ENCODE measurements around the gene KIAA0319L. TPM values are rescaled to one million over a fixed set of nuclear protein-coding genes. Genes with fewer than 3 reads are reported as not detected.

KIAA0319L gene
- total and polyA plus RNA-seq, 12 donors: 26.5 to 278 (median 76.8) TPM

- H3K27me3 ChIP-seq: no peaks in the 10 kb centered on the region
- no peak overlapping the region for H3K4me3 ChIP-seq
- H3K27ac ChIP-seq: no peak overlapping the region
- intact Hi-C loops (cut with DNase I): no loop called here
- peaks cover 0 to 14% of the 10 kb centered on the region in 2 donors for H3K4me1 ChIP-seq (replicated peaks in 1 of 2)
- H3K36me3 ChIP-seq (replicated peaks in 1 of 2): no peaks in the 10 kb centered on the region
- TF ChIP-seq POLR2A (IDR thresholded peaks at IDR 0.05) (no peak), CTCF (IDR thresholded peaks at IDR 0.05) (no peak)
- H3K9me3 ChIP-seq (replicated peaks in 1 of 3): no peaks in the 10 kb centered on the region
- 76 to 80% (median 77%) methylated on average over 5 of the region's 5 CpGs for WGBS, 4 donors
- no peak for DNase-seq
These were observed 27.0 kb downstream of the KIAA0319L start for GRCh38 chr1:35530168-35530567.

GRCh38 chr1:35524106-35524505, 33.1 kb downstream of the KIAA0319L start:
- intact Hi-C loops (cut with DNase I): no loop called here
- no peaks in the 10 kb centered on the region for H3K27me3 ChIP-seq
- no peak overlapping the region for H3K4me3 ChIP-seq
- TF ChIP-seq CTCF (IDR thresholded peaks at IDR 0.05): no peak
- 94 to 96% (median 95%) methylated on average over 2 of the region's 2 CpGs for WGBS, 4 donors
- peaks cover 0 to 8% of the 10 kb centered on the region in 2 donors for H3K4me1 ChIP-seq (replicated peaks in 1 of 2)
- no peaks in the 10 kb centered on the region for H3K9me3 ChIP-seq (replicated peaks in 1 of 3)
- no peaks in the 10 kb centered on the region for H3K36me3 ChIP-seq (replicated peaks in 1 of 2)
- no peak for DNase-seq
- no peak overlapping the region for H3K27ac ChIP-seq

DNA sequence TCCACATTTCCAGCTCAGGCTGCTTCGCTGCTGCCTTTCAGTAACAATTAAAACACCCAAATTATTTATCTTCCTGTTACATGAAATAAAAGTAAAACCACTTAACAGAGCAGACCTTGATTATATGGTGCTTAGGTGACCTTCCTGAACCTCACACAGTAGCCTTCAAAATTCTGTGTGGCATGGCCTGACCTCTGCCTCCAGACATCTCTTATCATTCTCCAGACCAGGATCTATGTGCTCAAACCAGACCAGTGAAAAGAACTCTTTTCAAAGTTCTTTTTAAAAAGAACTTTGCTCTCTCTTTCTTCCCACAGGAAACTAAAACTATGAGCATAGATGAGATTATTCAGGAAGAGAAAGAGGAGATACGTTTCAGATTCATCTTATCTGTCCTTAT, 37.8 kb downstream of the KIAA0319L start:
- Histone ChIP-seq H3K27me3 (no peaks in the 10 kb centered on the region), H3K9me3 (replicated peaks in 1 of 3) (peaks cover 0 to 5% (median 0%) of the 10 kb centered on the region in 3 donors), H3K4me3 (no peak overlapping the region), H3K36me3 (replicated peaks in 1 of 2) (no peaks in the 10 kb centered on the region), H3K27ac (peak overlapping the region in 1 of 5 donors; percentile 33), H3K4me1 (replicated peaks in 1 of 2) (peaks cover 0 to 8% of the 10 kb centered on the region in 2 donors)
- TF ChIP-seq POLR2A (IDR thresholded peaks at IDR 0.05) (no peak), CTCF (IDR thresholded peaks at IDR 0.05) (no peak)
- intact Hi-C loops (cut with DNase I): no loop called here
- no peak for DNase-seq
- 45 to 59% (median 54%) methylated on average over 2 of the region's 2 CpGs for WGBS, 4 donors

GRCh38 chr1:35518183-35518582, 39.0 kb downstream of the KIAA0319L start:
- Histone ChIP-seq H3K4me1 (replicated peaks in 1 of 2) (peaks cover 0 to 8% of the 10 kb centered on the region in 2 donors), H3K9me3 (replicated peaks in 1 of 3) (peaks cover 0 to 5% (median 0%) of the 10 kb centered on the region in 3 donors), H3K4me3 (no peak overlapping the region), H3K36me3 (replicated peaks in 1 of 2) (no peaks in the 10 kb centered on the region), H3K27ac (no peak overlapping the region), H3K27me3 (no peaks in the 10 kb centered on the region)
- WGBS, 4 donors: 94 to 99% (median 97%) methylated on average over 3 of the region's 3 CpGs
- intact Hi-C loops (cut with DNase I): no loop called here
- no peak for DNase-seq
- TF ChIP-seq CTCF (IDR thresholded peaks at IDR 0.05) (no peak), POLR2A (IDR thresholded peaks at IDR 0.05) (no peak)
